Breast epithelium (tissue), 4 donors: ENCODE results near the gene OR51D1. TPM values are rescaled to one million over a fixed set of nuclear protein-coding genes. Genes with fewer than 3 reads are reported as not detected.

ENCODE experiments used
- DNase-seq, 2 donors: peaks; one replicate each; pipeline ENCODE4 v3.0.0-alpha.2; 2019; ENCODE audit warnings: low spot score in 2 of 2
- H3K27ac ChIP-seq, 2 donors: fragments of 200-600 bp; sonication (generic) in 1 of 2; one replicate each; pipeline ENCODE4 v1.5.1; 2016 to 2019; ENCODE audit warnings: mild to moderate bottlenecking in 1 of 2
- H3K27me3 ChIP-seq, 2 donors: fragments of 200-600 bp; sonication (generic) in 1 of 2; one replicate each; pipeline versions ENCODE4 v1.5.1 to v1.6.0; 2017 to 2019; ENCODE audit warnings: control low read depth in 1 of 2, mild to moderate bottlenecking in 1 of 2
- H3K36me3 ChIP-seq: fragments of 200-600 bp; one replicate; pipeline ENCODE4 v1.5.1; 2019
- H3K4me1 ChIP-seq, 2 donors: fragments of 200-600 bp; sonication (generic); one replicate each; pipeline ENCODE4 v1.5.1; 2016 to 2019; ENCODE audit warnings: control low read depth in 1 of 2
- H3K4me3 ChIP-seq, 3 donors: fragments of 200-600 bp; sonication (generic); 1 replicate in 2 of 3; 2 replicates in 1 of 3; pipeline ENCODE4 v1.5.1; 2016 to 2019; ENCODE audit warnings: mild to moderate bottlenecking in 3 of 3, moderate library complexity in 2 of 3
- H3K9me3 ChIP-seq, 2 donors: fragments of 200-600 bp; sonication (generic) in 1 of 2; one replicate each; pipeline ENCODE4 v1.5.1; 2016 to 2019; ENCODE audit warnings: control low read depth in 1 of 2
- POLR2A ChIP-seq: fragments of 450-650 bp; IDR thresholded peaks from one replicate; pipeline ENCODE4 v1.6.1; 2016; ENCODE audit warnings: antibody characterized with exemption, mild to moderate bottlenecking, moderate library complexity
- POLR2AphosphoS5 ChIP-seq, 3 donors: sonication (generic); formaldehyde crosslinking; IDR thresholded peaks; one replicate each; pipeline ENCODE4 v1.6.1; 2017; ENCODE audit warnings: antibody characterized with exemption in 3 of 3
- intact Hi-C: fragments of 100-400 bp; cut with DNase I; formaldehyde crosslinking; loops from one replicate; pipeline ENCODE4 v1.15.1; 2023; ENCODE audit warnings: low total_unique reads
- total RNA-seq, 3 donors: library from RNA; depleted of rRNA; stranded (reverse); fragments of >200 nt; gene quantifications; one replicate each; pipeline ENCODE4 v1.1.0, GENCODE V29; 2016
- TF ChIP-seq, protein P1 (sequence below), 3 donors: fragments of 450-650 bp; IDR thresholded peaks; one replicate each; pipeline ENCODE4 v1.5.1; 2016 to 2017; ENCODE audit warnings: antibody characterized with exemption in 3 of 3, mild to moderate bottlenecking in 3 of 3, moderate library complexity in 3 of 3

OR51D1 gene
- total RNA-seq, 3 donors from 2014 or later = not detected

DNA sequence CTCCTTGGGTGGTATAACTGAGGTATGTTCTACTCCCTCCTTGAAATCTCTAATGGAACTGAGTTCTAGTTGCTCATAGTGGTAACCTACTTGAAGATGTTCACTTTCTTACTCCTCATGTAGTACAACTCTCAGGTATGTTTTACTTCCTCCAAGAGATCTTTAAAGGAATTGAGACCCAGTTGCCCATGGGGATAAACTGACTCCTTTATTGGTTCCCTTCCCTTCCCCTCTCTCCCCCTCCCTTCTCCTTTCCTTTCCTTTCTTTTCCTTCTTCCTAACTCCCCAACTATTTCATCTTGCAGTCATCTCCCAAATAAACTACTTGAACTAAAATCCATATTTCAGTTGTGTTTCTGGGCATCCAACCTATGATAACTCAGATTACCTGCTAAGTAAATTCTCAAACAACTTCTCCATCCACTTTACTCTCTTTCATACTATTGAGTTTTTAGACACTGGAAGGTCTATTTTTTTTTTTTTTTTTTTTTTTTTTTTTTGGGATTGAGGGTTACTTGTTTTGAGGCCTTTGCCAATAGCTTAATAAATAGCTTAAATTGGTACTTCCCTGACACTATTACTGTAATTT, 21.3 kb upstream of the OR51D1 start:
- Histone ChIP-seq H3K27ac (no peak overlapping the region), H3K27me3 (no peaks in the 10 kb centered on the region), H3K36me3 (no peaks in the 10 kb centered on the region), H3K4me1 (no peaks in the 10 kb centered on the region), H3K9me3 (no peaks in the 10 kb centered on the region), H3K4me3 (no peak overlapping the region)
- TF ChIP-seq, protein P1, sequence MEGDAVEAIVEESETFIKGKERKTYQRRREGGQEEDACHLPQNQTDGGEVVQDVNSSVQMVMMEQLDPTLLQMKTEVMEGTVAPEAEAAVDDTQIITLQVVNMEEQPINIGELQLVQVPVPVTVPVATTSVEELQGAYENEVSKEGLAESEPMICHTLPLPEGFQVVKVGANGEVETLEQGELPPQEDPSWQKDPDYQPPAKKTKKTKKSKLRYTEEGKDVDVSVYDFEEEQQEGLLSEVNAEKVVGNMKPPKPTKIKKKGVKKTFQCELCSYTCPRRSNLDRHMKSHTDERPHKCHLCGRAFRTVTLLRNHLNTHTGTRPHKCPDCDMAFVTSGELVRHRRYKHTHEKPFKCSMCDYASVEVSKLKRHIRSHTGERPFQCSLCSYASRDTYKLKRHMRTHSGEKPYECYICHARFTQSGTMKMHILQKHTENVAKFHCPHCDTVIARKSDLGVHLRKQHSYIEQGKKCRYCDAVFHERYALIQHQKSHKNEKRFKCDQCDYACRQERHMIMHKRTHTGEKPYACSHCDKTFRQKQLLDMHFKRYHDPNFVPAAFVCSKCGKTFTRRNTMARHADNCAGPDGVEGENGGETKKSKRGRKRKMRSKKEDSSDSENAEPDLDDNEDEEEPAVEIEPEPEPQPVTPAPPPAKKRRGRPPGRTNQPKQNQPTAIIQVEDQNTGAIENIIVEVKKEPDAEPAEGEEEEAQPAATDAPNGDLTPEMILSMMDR (IDR thresholded peaks at IDR 0.05) = no peak
- TF ChIP-seq POLR2AphosphoS5 (IDR thresholded peaks at IDR 0.05) (no peak), POLR2A (no peak)
- intact Hi-C loops = no loop called here
- DNase-seq = no peak

DNA sequence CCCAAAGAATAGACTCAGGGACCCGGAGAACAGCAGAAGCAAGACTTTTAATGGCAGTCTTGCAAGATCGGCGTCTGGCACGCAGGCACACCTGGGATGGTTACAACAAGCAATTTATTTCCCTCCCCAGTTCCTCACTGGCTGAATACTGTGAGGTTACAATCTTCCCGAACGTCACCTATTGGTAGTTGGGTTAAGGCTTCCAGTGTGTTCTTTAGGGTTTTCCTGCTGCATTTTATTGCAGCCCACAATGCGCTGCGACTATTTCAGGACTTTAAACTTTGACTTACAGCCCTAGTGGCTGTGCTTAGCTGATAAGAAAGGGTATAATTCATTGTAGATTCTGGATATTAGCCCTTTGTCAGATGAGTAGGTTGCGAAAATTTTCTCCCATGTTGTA, 17.8 kb upstream of the OR51D1 start:
- Histone ChIP-seq H3K27me3 (no peaks in the 10 kb centered on the region), H3K9me3 (peaks cover 0 to 6% of the 10 kb centered on the region in 2 donors), H3K4me1 (no peaks in the 10 kb centered on the region), H3K27ac (no peak overlapping the region), H3K36me3 (no peaks in the 10 kb centered on the region), H3K4me3 (no peak overlapping the region)
- intact Hi-C loops = no loop called here
- no peak for DNase-seq
- no peak for TF ChIP-seq POLR2AphosphoS5 (IDR thresholded peaks at IDR 0.05)
- TF ChIP-seq, protein P1 (IDR thresholded peaks at IDR 0.05) = no peak
- TF ChIP-seq POLR2A = no peak

DNA sequence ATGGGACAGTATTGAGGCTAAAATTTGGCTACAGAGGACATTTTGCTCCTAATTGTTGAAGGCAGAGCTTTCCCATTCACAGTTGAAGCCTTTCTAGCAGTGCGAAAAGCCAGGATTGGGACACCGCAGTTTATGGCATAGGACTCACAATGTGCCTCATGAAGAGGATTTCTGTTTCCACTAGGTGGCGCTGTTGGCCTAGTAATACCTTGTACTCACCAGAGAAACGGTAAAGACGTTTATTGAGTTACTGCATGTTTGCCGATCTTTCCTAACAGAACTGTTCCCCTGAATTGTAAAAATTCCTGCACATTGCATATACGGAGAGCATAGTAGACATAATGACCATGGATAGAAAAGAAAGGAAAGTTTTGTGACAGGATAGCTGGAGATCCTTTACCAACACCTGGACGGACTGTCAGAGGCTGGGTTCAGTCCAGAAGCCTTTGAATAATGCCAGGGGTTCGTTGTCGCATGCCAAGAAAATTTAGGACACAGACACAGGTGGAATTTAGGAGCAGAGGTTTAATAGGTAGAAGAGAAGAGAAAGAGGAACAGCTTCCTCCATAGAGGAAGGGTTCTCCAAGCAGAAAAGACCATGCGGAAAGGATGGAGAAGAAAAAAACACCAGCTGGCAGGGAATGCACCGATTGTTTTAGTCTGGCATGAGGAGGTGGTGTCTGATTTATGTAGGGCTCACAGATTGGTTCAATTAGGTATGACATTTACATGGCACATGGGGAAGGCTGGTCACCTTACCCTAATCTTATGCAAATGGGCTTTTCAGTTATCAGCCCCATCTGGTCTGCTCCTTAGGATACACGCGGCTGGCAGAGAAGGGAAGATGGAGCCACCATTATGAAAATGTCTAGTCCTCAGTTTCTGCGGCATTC, 10.8 kb upstream of the OR51D1 start:
- Histone ChIP-seq H3K9me3 (peaks cover 4 to 15% of the 10 kb centered on the region in 2 donors), H3K4me1 (no peaks in the 10 kb centered on the region), H3K4me3 (no peak overlapping the region), H3K27ac (no peak overlapping the region), H3K27me3 (peaks cover 0 to 5% of the 10 kb centered on the region in 2 donors), H3K36me3 (no peaks in the 10 kb centered on the region)
- DNase-seq = no peak
- intact Hi-C loops = no loop called here
- TF ChIP-seq POLR2AphosphoS5 (IDR thresholded peaks at IDR 0.05) (no peak), POLR2A (no peak)
- TF ChIP-seq, protein P1 (IDR thresholded peaks at IDR 0.05) = peak; percentile 17 to 43 (median 28)

DNA sequence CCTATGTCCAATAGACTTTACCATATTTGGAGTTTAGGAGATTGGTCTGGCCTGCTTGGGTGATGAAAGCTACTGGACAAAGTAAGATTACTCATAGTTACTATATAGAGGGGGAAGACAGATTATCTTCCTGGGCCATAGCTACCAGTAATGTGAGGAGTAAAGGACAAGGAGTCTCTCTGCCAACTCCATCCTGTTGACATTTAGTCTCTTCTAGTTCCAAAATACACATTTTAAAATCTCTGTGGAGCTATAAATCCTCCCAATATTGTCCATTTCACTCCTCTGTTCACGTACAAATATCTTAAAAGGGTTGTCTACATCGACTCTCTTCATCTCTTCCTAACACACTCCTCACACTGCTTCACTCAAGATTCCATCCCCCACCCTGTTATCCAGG, 1.1 kb upstream of the OR51D1 start:
- Histone ChIP-seq H3K4me1 (no peaks in the 10 kb centered on the region), H3K4me3 (no peak overlapping the region), H3K27ac (no peak overlapping the region), H3K27me3 (peaks cover 0 to 12% of the 10 kb centered on the region in 2 donors), H3K9me3 (no peaks in the 10 kb centered on the region), H3K36me3 (no peaks in the 10 kb centered on the region)
- no peak for TF ChIP-seq POLR2A
- TF ChIP-seq, protein P1 (IDR thresholded peaks at IDR 0.05) = no peak
- intact Hi-C loops = no loop called here
- DNase-seq = no peak

DNA sequence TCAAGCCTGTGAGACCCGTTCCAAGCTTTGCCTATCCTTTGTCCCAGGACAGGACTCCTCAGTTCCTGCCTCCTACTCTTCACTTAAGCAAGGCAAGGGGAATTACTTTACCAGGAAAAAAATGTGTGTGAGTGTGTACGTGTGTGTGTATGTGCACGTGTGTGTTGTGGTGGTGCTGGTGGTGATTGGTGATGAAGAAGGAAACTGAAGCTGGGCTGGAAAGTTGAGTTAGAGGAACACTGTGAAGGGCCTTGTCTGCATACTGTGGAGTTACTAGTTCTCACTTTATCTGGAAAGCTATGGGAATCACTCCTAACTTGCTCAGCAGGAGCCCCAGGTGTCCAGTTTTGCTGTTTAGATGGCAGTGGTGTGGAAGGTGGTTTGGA, 378 bp downstream of the OR51D1 start:
- TF ChIP-seq POLR2AphosphoS5 (IDR thresholded peaks at IDR 0.05) (no peak), POLR2A (no peak)
- TF ChIP-seq, protein P1 (IDR thresholded peaks at IDR 0.05) = no peak
- H3K4me3 ChIP-seq = no peak overlapping the region
- H3K27ac ChIP-seq = no peak overlapping the region
- H3K36me3 ChIP-seq = no peaks in the 10 kb centered on the region
- H3K9me3 ChIP-seq = no peaks in the 10 kb centered on the region
- intact Hi-C loops = no loop called here
- peaks cover 0 to 12% of the 10 kb centered on the region in 2 donors for H3K27me3 ChIP-seq
- H3K4me1 ChIP-seq = no peaks in the 10 kb centered on the region
- no peak for DNase-seq
